T-helper 1 cell treated with Interleukin-12 subunit alpha and Interleukin-12 subunit beta and Interleukin-4 antibody, amounts not matched to agents 30 μg/mL and 1 μg/mL, for 36 hours (primary cell): Measurements from ENCODE around the gene TEX52.
A peak's percentile ranks its signal among the peaks of the same experiment; 100 is the strongest.

Source experiments
- H3K27ac Mint-ChIP-seq: one replicate; pipeline ENCODE4 v1.8.0; 2021; ENCODE audit warnings: mild to moderate bottlenecking, mixed read lengths
- H3K27me3 Mint-ChIP-seq: one replicate; pipeline ENCODE4 v1.8.0; 2021; ENCODE audit warnings: low read depth, mixed read lengths
- H3K36me3 Mint-ChIP-seq: one replicate; pipeline ENCODE4 v1.8.0; 2021; ENCODE audit warnings: low read depth, mixed read lengths
- H3K4me1 Mint-ChIP-seq: one replicate; pipeline ENCODE4 v1.8.0; 2021; ENCODE audit warnings: low read depth, mixed read lengths
- H3K4me3 Mint-ChIP-seq: one replicate; pipeline ENCODE4 v1.8.0; 2021; ENCODE audit warnings: mild to moderate bottlenecking, moderate library complexity, mixed read lengths
- H3K9me3 Mint-ChIP-seq: one replicate; pipeline ENCODE4 v1.8.0; 2021; ENCODE audit warnings: mixed read lengths

The TEX52 gene

GRCh38 chr12:2803635-2804392 lies 53.0 kb downstream of the TEX52 start:
- H3K4me3 Mint-ChIP-seq: no peak overlapping the region
- no peak overlapping the region for H3K27ac Mint-ChIP-seq
- H3K9me3 Mint-ChIP-seq: no peaks in the 10 kb centered on the region
- H3K27me3 Mint-ChIP-seq: no peaks in the 10 kb centered on the region
- peaks cover 4% of the 10 kb centered on the region for H3K4me1 Mint-ChIP-seq
- H3K36me3 Mint-ChIP-seq: peaks cover 43% of the 10 kb centered on the region

- Mint-ChIP-seq H3K27me3 (no peaks in the 10 kb centered on the region), H3K36me3 (peaks cover 52% of the 10 kb centered on the region), H3K9me3 (no peaks in the 10 kb centered on the region), H3K27ac (no peak overlapping the region), H3K4me1 (peaks cover 15% of the 10 kb centered on the region), H3K4me3 (no peak overlapping the region)
Measured at GRCh38 chr12:2801044-2801783, 55.6 kb downstream of the TEX52 start.

DNA sequence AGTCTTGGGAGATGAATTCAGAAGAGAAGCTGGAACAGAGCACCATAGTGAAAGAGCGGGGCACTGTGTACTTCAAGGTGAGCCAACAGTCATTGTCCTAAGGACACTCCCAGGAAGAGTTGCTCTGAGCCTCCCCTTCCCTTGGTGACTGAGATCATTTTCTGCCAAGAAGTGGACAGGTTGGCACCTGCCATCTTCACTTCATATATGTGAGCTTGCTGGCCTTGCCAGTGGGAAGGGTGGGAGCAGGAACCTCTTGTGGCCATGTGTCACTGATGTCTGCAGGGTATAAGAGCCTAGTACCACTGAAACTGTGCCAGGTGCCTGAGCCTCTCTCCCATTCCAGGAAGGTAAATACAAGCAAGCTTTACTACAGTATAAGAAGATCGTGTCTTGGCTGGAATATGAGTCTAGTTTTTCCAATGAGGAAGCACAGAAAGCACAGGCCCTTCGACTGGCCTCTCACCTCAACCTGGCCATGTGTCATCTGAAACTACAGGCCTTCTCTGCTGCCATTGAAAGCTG lies 56.7 kb downstream of the TEX52 start:
- Mint-ChIP-seq H3K9me3 (no peaks in the 10 kb centered on the region), H3K36me3 (peaks cover 50% of the 10 kb centered on the region), H3K4me3 (no peak overlapping the region), H3K4me1 (peaks cover 16% of the 10 kb centered on the region), H3K27ac (peak overlapping the region; percentile 16), H3K27me3 (no peaks in the 10 kb centered on the region)
